ACC112 (cell line): ENCODE results near the gene C22orf23.
A peak's percentile ranks its signal among the peaks of the same experiment; 100 is the strongest.
"Not testable (repeated sequence)": the region's sequence is repeated elsewhere in the genome, so short reads cannot be mapped to it uniquely, and the experiment has no call there.

Source experiments
- H2AFZ ChIP-seq: fragments of 200-600 bp; sonication (generic); one replicate; pipeline ENCODE4 v1.6.0; 2017; ENCODE audit warnings: antibody characterized with exemption, low read length; ENCODE audit not compliant: unreplicated experiment
- H3K27ac ChIP-seq: fragments of 200-600 bp; sonication (generic); 2 replicates; pipeline ENCODE4 v1.5.1; 2014; ENCODE audit warnings: low read depth, mild to moderate bottlenecking, antibody characterized with exemption, low read length, moderate library complexity
- H3K27me3 ChIP-seq: fragments of 200-600 bp; sonication (generic); 2 replicates; pipeline ENCODE4 v1.6.1; 2014; ENCODE audit warnings: mild to moderate bottlenecking, antibody characterized with exemption, low read length, moderate library complexity, mixed read lengths; ENCODE audit not compliant: insufficient read depth
- H3K36me3 ChIP-seq: fragments of 200-600 bp; sonication (generic); 2 replicates; pipeline ENCODE4 v1.6.1; 2016; ENCODE audit warnings: mild to moderate bottlenecking, antibody characterized with exemption, low read length, moderate library complexity, mixed read lengths; ENCODE audit not compliant: insufficient read depth
- H3K4me1 ChIP-seq: fragments of 200-600 bp; sonication (generic); one replicate; pipeline ENCODE4 v1.6.1; 2016; ENCODE audit warnings: low read length, mixed read lengths; ENCODE audit not compliant: insufficient read depth, unreplicated experiment, control insufficient read depth
- H3K4me3 ChIP-seq: fragments of 200-600 bp; sonication (generic); 2 replicates; pipeline ENCODE4 v1.5.1; 2014; ENCODE audit warnings: mild to moderate bottlenecking, low read depth, low read length
- H3K79me2 ChIP-seq: fragments of 200-600 bp; sonication (generic); one replicate; pipeline ENCODE4 v1.6.0; 2016; ENCODE audit warnings: low read length; ENCODE audit not compliant: control insufficient read depth, unreplicated experiment, insufficient read depth

C22orf23 gene

DNA sequence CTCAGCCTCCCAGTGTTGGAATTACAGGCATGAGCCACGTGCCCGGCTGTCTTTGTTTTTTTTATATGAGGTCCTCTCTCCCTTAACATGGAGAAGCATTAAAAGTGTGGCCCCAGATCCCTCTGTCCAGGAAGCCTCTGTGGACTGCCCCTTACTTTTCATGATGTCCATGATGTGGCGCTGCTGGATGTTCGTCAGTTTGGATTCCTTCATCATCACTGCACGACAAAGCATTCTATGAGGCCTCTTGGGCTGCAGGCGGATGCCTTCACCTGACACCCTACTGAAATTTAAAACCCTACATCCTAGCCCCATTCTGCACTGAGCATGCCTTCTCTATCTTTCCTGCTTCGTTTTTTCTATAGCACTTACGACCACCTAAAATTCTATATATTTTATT lies 2.1 kb downstream of the C22orf23 start:
- Histone ChIP-seq H3K36me3 (no peaks in the 10 kb centered on the region), H3K4me3 (no peak overlapping the region)

DNA sequence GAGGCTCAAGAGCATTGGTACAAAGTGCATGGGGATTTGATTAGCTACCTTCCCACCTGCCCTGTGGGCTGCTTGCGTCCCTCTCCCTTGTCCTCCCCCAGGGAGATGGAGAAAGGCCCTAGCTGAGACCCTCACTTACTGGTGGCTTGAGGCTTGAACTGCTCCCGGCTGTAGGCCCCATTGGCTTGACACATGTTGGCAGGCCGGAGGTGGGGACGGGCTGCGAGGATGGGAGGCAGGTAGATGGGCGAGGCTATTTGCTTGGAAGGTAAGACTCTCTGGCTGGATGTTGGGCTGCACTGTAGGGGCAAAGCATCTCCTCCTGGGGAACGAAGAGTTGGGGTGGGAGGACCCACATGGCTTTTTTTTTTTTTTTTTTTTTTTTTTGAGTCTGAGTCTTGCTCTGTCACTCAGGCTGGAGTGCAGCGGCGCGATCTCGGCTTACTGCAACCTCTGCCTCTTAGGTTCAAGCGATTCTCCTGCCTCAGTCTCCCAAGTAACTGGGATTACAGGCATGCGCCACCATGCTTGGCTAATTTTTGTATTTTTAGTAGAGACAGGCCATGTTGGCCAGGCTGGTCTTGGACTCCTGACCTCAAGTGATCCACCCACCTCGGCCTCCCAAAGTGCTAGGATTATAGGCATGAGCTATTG lies 6.1 kb downstream of the C22orf23 start:
- H3K4me1 ChIP-seq, H3K36me3 ChIP-seq, H2AFZ ChIP-seq, H3K27ac ChIP-seq, H3K79me2 ChIP-seq, H3K27me3 ChIP-seq, H3K4me3 ChIP-seq: not testable (repeated sequence)

More for the DNA sequence above, 2.1 kb downstream of the C22orf23 start:
- no peak overlapping the region for H3K27ac ChIP-seq
- H3K27me3 ChIP-seq = no peaks in the 10 kb centered on the region
- H2AFZ ChIP-seq = no peak overlapping the region
- H3K79me2 ChIP-seq = peaks cover 14% of the 10 kb centered on the region
- H3K4me1 ChIP-seq = peaks cover 5% of the 10 kb centered on the region

DNA sequence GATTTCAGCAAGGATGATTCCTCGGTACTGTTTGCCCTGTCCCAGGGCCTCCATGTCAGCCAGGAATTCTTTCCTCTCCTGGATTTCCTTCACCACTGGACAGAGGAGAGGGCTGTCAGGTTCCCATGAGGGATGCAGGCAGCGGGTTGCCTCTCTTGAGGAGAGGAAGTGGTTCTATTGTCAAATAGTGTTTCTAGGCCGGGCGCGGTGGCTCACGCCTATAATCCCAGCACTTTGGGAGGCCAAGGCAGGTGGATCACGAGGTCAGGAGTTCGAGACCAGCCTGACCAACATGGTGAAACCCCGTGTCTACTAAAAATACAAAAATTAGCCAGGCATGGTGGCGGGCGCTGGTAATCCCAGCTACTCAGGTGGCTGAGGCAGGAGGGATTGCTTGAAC lies 9.0 kb downstream of the C22orf23 start:
- H3K27ac ChIP-seq, H3K4me3 ChIP-seq, H3K27me3 ChIP-seq, H3K79me2 ChIP-seq, H2AFZ ChIP-seq, H3K36me3 ChIP-seq: not testable (repeated sequence)
- H3K4me1 ChIP-seq = peaks cover 15% of the 10 kb centered on the region

DNA sequence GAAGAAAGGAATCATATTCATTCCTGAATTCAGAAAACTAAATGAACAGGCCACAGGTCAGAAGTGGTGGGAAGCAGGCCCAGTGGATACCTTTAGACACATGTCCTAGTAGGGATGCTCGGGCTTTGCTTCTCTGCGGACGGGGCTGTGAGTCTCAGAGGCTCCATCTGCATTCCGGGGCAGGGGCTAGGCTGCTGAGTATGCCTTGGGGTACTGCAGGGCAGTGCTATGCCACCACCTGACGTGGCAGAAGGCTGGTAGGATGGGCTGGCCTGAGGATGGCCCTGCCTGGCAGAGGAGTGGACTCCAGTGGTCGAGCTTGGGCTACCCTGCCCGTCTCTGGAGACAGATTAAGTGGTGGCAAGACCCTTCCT lies 9.6 kb downstream of the C22orf23 start:
- no peaks in the 10 kb centered on the region for H3K36me3 ChIP-seq
- no peak overlapping the region for H3K27ac ChIP-seq
- no peaks in the 10 kb centered on the region for H3K27me3 ChIP-seq
- no peaks in the 10 kb centered on the region for H3K79me2 ChIP-seq
- peaks cover 15% of the 10 kb centered on the region for H3K4me1 ChIP-seq
- no peak overlapping the region for H2AFZ ChIP-seq
- no peak overlapping the region for H3K4me3 ChIP-seq

DNA sequence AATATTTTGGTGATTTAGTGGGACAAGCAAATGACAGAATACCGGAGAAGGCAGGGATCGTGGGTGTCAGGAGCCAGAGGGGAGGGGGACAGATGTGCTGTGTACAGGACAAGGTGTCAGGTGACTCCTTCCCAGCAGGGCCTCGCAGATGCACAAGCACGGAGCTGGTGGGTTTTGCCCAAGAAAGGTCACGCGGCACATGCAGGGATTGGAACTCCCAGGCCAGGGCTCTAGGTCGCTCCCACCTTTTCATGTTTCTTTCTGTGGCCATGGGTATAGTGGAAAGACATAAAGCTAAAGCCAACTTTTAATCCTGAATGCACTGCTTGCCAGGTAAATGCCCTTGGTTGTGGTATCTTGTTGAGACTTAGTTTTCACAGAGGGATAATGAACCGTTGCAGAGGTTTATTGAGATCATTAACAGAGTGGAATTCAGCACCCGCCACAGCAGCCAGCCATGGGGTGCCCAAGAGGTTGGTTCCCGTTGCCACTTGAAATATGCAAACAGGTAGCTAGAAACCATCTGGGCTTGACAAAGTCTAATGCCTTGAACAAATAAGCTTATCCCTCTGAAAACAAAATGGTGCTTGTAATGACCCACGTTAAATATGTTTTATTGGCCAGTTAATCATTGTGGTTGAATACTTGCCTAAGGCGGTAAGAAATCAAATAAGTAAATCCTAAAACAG lies 10.1 kb downstream of the C22orf23 start:
- Histone ChIP-seq H3K27ac (no peak overlapping the region), H3K4me1 (peaks cover 15% of the 10 kb centered on the region), H2AFZ (no peak overlapping the region), H3K4me3 (no peak overlapping the region), H3K36me3 (no peaks in the 10 kb centered on the region), H3K27me3 (no peaks in the 10 kb centered on the region), H3K79me2 (no peaks in the 10 kb centered on the region)

DNA sequence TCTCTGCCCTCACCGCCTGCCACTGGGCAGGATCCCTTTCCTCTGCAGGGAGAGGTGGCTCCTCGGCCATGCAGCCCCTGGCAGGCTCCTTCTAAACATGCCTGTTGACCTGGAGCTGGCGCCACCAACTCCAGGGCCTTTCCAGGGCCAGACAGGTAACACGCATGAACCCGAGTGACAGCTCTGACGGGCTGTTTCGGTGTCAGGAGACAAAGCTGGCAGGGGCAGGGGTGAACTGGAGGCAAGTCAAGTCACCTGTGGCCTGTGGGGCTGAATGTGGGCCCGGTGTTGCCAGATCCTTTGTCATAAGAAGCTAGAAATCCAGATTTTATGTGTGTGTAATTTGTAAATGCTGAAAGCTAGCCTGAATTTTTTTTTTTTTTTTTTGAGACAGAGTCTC lies 11.3 kb downstream of the C22orf23 start:
- no peak overlapping the region for H2AFZ ChIP-seq
- H3K36me3 ChIP-seq = no peaks in the 10 kb centered on the region
- no peak overlapping the region for H3K27ac ChIP-seq
- no peaks in the 10 kb centered on the region for H3K27me3 ChIP-seq
- peaks cover 15% of the 10 kb centered on the region for H3K4me1 ChIP-seq
- H3K79me2 ChIP-seq = no peaks in the 10 kb centered on the region
- H3K4me3 ChIP-seq = no peak overlapping the region

DNA sequence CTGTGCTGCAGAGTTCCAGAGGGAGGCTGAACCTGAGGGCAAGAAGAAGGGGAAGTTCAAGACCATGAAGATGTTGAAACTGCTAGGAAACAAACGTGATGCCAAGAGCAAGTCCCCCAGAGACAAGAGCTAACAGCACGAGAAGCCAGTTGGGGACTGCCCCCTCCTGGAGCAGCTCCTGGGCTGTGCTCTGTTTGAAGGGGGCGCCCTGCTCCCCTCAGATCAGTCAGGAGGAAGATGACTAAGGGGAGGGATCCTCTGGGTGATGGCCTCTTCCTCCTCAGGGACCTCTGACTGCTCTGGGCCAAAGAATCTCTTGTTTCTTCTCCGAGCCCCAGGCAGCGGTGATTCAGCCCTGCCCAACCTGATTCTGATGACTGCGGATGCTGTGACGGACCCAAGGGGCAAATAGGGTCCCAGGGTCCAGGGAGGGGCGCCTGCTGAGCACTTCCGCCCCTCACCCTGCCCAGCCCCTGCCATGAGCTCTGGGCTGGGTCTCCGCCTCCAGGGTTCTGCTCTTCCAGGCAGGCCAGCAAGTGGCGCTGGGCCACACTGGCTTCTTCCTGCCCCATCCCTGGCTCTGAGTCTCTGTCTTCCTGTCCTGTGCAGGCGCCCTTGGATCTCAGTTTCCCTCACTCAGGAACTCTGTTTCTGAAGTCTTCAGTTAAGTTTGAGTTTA lies 12.6 kb downstream of the C22orf23 start:
- no peaks in the 10 kb centered on the region for H3K27me3 ChIP-seq
- no peak overlapping the region for H3K4me3 ChIP-seq
- H3K79me2 ChIP-seq = no peaks in the 10 kb centered on the region
- no peaks in the 10 kb centered on the region for H3K36me3 ChIP-seq
- H2AFZ ChIP-seq = no peak overlapping the region
- peak overlapping the region; percentile 78 for H3K27ac ChIP-seq
- H3K4me1 ChIP-seq = peaks cover 15% of the 10 kb centered on the region

DNA sequence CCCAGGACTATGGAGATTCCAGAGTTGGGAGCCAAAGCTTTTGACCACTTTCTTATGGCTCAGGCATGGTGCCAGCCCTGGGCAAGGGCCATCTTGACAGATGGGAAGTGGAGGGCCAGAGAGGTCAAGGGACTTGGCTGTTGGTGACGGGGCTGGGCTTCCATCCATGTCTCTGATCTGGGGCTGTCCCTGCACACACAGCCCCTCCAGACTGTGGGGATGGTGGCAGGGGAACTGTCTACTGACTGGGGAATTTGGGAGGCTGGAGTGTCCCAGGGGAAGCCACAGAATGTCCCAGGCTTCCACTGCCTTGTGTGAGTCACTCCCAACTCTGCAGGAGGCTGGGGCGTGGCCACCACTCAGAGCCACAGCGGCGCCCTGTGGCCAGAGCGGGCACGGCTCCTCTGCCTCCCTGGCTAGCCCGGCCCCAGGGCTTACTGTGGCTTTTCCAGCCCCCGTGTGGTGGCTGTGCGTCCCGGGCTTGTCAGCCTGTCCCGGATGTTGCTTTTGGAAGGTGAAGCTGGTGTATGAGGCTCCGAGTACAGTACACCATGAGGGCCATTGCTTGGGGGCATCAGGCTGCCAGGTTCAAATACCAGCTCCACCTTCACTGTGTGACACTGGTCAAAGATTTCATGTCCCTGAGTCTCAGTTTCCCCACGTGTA lies 19.6 kb downstream of the C22orf23 start:
- Histone ChIP-seq H3K4me3 (no peak overlapping the region), H3K4me1 (peaks cover 23% of the 10 kb centered on the region), H2AFZ (no peak overlapping the region), H3K27ac (peak overlapping the region; percentile 41), H3K79me2 (no peaks in the 10 kb centered on the region), H3K27me3 (no peaks in the 10 kb centered on the region), H3K36me3 (no peaks in the 10 kb centered on the region)

DNA sequence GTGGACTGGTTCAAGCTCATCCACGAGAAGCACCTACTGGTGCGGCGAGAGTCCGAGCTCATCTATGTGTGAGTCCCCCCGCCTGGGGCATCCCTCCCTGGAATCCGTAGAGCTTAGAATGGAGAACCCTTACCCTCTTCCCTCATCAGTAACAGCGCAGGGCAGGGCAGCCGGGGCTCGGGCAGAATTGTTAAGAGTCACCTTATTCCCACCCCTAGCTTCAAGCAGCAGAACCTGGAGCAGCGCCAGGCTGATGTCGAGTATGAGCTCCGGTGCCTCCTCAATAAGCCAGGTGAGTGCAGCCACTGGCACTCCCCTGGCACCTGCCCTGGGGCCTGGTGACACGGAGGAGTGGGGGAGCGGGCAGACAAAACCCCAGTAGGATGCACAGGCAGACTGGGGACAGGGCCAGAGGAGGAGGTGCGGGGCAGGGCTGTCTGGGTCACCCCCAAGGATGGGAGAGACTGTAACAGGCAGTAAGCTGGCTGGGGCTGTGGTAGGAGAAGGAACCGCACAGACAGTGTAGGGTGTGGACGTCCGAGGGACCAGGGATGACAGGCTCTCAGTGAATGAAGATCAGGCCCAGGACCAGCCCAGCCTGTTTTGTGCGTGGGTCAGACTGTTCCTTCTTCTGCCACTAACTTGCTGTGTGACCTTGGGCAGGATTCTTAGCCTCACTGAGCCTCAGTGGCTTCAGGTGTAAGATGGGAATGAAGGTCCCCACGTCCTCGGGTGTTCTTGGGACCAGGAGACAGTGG lies 20.4 kb downstream of the C22orf23 start:
- no peak overlapping the region for H3K4me3 ChIP-seq
- H3K36me3 ChIP-seq = no peaks in the 10 kb centered on the region
- H3K27me3 ChIP-seq = no peaks in the 10 kb centered on the region
- H3K4me1 ChIP-seq = peaks cover 23% of the 10 kb centered on the region
- H3K27ac ChIP-seq = peak overlapping the region; percentile 38
- H2AFZ ChIP-seq = no peak overlapping the region
- no peaks in the 10 kb centered on the region for H3K79me2 ChIP-seq

DNA sequence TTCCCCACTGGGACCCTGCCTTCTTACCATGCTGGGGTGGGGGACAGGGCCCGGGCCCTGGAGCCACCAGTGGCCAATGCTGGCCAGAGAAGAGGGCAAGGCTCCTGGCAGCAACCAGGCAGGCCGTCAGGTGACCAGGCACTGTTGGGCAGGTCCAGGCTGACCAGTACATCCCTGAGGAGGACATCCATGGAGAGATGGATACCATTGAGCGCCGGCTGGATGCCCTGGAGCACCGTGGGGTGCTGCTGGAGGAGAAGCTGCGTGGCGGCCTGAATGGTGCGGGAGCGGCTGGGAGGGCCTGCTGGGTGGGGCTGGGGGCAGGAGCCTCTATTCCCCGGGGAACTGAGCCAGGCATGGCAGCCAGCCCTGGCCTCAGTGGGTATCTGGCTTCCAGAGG lies 21.0 kb downstream of the C22orf23 start:
- no peak overlapping the region for H3K4me3 ChIP-seq
- peaks cover 23% of the 10 kb centered on the region for H3K4me1 ChIP-seq
- H2AFZ ChIP-seq = no peak overlapping the region
- no peak overlapping the region for H3K27ac ChIP-seq
- no peaks in the 10 kb centered on the region for H3K27me3 ChIP-seq
- no peaks in the 10 kb centered on the region for H3K79me2 ChIP-seq
- no peaks in the 10 kb centered on the region for H3K36me3 ChIP-seq
